GM08714 (cell line): ENCODE data around the gene AJUBA.
"Not testable (repeated sequence)": the region's sequence is repeated elsewhere in the genome, so short reads cannot be mapped to it uniquely, and the experiment has no call there.

ENCODE experiments used
- H3K4me3 ChIP-seq: fragments of 200-500 bp; sonication (Bioruptor generic); 2 replicates; pipeline ENCODE4 v1.5.1; 2014; ENCODE audit warnings: mild to moderate bottlenecking, low read length, inconsistent platforms
- ZNF274 ChIP-seq: IDR thresholded peaks from 2 replicates; pipeline ENCODE4 v1.6.1; 2012; ENCODE audit warnings: mild to moderate bottlenecking, low read depth, low read length

The AJUBA gene

DNA sequence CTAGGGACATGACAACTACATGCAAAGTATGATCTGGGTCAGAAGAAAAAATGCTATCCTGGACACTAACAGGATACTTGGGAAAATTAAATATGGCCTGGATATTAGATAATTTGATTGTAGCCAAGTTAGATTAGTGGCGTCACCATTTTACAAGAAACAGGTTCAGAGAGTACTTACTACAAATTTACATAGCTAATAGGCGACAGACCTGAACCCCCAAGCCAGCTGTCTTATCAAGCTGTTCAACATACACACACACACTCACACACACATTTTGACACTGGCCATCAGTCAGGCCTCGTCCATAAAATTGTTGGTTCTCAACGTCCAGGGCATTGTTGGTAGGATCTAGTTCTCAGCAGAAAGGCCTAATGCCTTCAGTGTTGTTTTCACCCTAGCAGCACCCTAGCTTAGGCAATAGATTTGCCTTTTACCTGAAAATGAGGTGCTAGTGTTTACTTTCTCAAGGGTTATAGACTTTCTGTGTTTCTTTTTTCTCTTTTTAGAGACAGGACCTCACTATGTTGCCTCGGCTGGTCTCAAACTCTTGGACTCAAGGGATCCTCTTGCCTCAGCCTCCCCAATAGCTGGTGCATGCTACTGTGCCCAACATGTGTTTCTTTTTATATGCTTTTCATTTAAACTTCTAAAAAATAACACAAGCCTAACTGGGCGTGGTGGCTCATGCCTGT, 30.9 kb upstream of the AJUBA start:
- no peak overlapping the region for H3K4me3 ChIP-seq
- no peak for TF ChIP-seq ZNF274

DNA sequence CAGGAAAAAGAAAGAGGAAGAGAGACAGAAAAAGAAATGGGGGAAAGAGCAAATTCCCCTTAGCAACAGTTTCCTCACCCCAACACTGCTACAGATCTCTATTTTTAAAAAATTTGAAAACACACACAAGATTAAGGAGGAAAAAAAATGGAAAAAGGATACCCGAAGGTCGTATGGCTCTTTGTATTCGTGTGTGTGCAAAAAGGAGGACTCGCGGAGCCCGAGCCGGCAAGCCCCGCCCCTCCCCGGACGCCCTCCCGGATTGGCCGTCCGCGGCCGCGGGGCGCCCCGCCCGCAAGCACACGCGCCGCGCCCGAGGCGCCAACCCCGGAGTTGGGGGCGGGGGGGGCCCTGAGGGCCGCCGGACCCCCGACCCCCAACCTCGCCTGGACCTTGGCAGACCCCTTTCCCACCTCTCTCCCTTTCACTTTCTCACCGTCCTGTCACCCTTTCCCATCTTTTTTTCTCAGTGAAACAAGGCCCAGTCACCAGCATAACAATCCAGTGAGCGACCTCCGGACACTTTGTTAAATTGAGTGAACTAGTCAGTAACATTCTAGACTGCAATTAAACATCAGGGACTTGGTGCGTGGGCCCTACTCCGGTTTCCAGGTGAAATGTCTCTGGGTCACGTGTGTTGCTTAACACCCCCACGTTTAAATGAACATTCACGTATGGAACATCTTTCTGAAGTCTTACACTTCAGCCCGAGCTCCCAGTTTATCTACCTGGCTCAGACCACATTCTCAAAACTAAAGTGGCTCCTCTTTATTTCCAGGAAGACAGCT, 27.8 kb upstream of the AJUBA start, which contains the start of gene C14orf93:
C14orf93 (minus strand) TSS at position 205 of the 788 bp plus-strand sequence. CDS start 11,120 bp downstream, outside the sequence.
- no peak for TF ChIP-seq ZNF274
- H3K4me3 ChIP-seq, result peak within 1 kb of the TSS; percentile 55

GRCh38 chr14:23009483-23009938, 27.2 kb upstream of the AJUBA start:
- H3K4me3 ChIP-seq, result peak overlapping the region; percentile 55
- TF ChIP-seq ZNF274, result no peak

GRCh38 chr14:23008831-23009230, 26.5 kb upstream of the AJUBA start:
- TF ChIP-seq ZNF274, result no peak
- no peak overlapping the region; the same call in 1 of the 2 replicates for H3K4me3 ChIP-seq

DNA sequence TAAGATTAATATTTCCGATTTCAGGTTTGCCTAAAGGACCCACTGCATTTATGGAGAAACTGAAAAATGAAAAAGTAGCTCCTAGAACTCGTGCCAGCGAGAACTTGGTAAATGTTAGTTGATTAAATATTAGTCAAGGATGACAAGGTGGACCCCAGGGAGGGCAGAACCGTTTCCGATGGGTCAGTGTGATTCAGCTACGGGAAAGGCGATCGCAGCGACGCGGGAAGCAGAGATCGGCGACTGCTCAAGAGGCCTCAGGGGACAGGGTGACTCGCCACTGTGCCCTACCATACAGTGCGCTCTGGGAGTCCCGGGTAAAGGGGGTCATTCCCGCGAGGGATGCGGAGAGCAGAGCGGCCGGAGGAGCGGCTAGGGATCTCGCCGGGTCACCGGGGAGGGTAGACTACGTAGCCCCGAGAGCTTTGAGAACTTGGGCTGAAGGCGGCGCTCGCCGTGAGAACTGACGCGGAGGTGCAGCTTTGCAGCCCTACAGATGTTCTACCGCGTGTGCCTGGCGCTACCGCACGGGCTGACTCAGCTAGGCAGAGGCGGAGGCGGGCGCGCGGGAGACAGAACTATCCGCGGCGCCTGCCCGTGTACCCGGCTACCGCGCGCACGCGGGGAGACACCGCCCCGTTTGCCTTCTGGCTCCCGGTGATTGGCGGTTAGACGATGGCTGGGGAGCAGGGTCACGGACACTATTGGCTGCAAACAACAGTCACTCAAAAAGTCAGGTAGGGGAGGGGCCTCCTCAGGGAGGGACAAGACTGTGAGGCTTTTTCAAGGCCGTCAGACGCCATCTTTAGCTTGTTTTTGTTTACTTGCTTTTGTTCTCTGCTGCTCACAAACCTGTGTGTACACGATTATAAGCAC, 24.4 kb upstream of the AJUBA start:
- TF ChIP-seq ZNF274, result no peak

GRCh38 chr14:23006188-23006534, 23.8 kb upstream of the AJUBA start:
- TF ChIP-seq ZNF274, result no peak
- H3K4me3 ChIP-seq, result peak overlapping the region; percentile 71

More for the DNA sequence above, 24.4 kb upstream of the AJUBA start:
- H3K4me3 ChIP-seq, result peak overlapping the region; percentile 71

GRCh38 chr14:23005451-23006187, 23.3 kb upstream of the AJUBA start:
- TF ChIP-seq ZNF274, result no peak
- H3K4me3 ChIP-seq, result no peak overlapping the region

- H3K4me3 ChIP-seq, result not testable (repeated sequence)
Observed at GRCh38 chr14:23004274-23004673, 21.9 kb upstream of the AJUBA start.

DNA sequence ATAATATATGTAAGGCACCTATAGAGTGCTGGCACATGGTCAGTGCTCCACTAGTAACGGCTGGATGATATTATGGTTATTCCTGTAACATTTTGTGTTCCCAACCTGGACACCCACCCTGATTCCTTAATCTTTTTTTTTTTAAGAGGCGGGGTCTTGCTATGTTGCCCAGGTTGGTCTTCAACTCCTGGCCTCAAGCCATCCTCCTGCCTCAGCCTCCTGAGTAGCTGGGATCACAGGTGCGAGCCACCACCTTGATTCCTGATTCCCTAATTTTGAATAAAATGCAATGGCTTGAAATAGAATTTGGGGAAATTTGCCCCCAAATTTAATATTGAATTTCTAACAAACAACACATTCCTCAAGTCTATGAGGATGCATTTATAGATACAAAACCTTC, 20.2 kb upstream of the AJUBA start:
- no peak for TF ChIP-seq ZNF274

GRCh38 chr14:23000860-23001259, 18.5 kb upstream of the AJUBA start:
- no peak for TF ChIP-seq ZNF274
- H3K4me3 ChIP-seq, result no peak overlapping the region

More for the DNA sequence above, 20.2 kb upstream of the AJUBA start:
- H3K4me3 ChIP-seq, result no peak overlapping the region

- no peak for TF ChIP-seq ZNF274
- H3K4me3 ChIP-seq, result no peak overlapping the region
Observed at GRCh38 chr14:22998329-22999012, 16.1 kb upstream of the AJUBA start.

DNA sequence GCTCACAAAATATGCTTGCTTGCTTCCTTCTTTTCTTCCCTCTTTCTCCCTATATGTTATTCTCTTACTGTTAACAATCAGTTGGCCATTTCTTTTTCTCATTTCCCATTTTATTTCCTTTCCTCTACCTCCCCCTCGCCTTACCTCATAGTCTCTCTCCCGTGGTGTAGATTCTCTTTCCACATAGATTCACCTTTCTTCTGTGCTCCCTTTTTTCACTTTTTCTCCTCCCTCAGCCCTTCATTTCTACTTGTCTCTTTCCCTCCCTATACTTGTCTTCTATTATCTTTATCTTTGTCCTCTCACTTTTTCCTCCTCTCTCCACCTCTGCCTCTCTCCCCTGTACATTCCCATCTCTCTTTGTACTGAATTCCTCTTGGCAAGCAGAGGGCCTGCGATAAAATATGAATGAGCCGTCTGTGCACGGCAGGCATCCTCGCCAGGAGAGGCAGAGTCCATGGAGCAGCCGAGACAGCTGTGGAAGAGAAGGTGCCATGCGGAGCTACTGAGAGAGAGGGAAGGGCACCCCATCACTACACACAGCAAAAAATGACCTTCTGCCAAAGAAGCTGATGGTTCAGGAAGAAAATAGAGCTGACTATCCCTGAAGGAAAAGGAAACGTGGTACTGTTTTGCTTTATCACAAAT, 15.4 kb upstream of the AJUBA start:
- H3K4me3 ChIP-seq, result no peak overlapping the region
- no peak for TF ChIP-seq ZNF274
